Testis (tissue), 3 donors: ENCODE results near the gene GTPBP3. TPM values are rescaled to one million over a fixed set of nuclear protein-coding genes. Genes with fewer than 3 reads are reported as not detected.

Experiments used
- DNase-seq: peaks from one replicate; pipeline ENCODE4 v3.0.0-alpha.2; 2019
- H3K27ac ChIP-seq, 2 donors: fragments of 200-600 bp; sonication (generic); one replicate each; pipeline ENCODE4 v1.5.1; 2019
- H3K27me3 ChIP-seq: fragments of 200-600 bp; sonication (generic); one replicate; pipeline ENCODE4 v1.5.1; 2019
- H3K36me3 ChIP-seq: fragments of 200-600 bp; sonication (generic); one replicate; pipeline ENCODE4 v1.5.1; 2017; ENCODE audit warnings: low read depth; ENCODE audit errors: missing control alignments
- H3K4me1 ChIP-seq: fragments of 200-600 bp; sonication (generic); one replicate; pipeline ENCODE4 v1.5.1; 2019
- H3K4me3 ChIP-seq, 2 donors: fragments of 200-600 bp; sonication (generic); one replicate each; pipeline ENCODE4 v1.5.1; 2017 to 2019
- H3K9me3 ChIP-seq: fragments of 200-600 bp; sonication (generic); one replicate; pipeline ENCODE4 v1.5.1; 2017
- CTCF ChIP-seq, 3 experiments: fragments of 450-650 bp in 2 of 3; fragments of 200-600 bp in 1 of 3; sonication (generic) in 1 of 3; IDR thresholded peaks; one replicate each; pipeline ENCODE4 v1.5.1; 2016 to 2019; ENCODE audit warnings: antibody characterized with exemption in 3 of 3, mild to moderate bottlenecking in 2 of 3, moderate library complexity in 1 of 3
- POLR2A ChIP-seq: fragments of 450-650 bp; IDR thresholded peaks from one replicate; pipeline ENCODE4 v1.6.1; 2017; ENCODE audit warnings: antibody characterized with exemption, mild to moderate bottlenecking, moderate library complexity
- WGBS, 2 donors: methylation state at CpG; one replicate each; pipeline ENCODE4 v1.1.5; 2018; 5-methylcytosine and 5-hydroxymethylcytosine counted together
- intact Hi-C: fragments of 100-400 bp; cut with DNase I; formaldehyde crosslinking; loops from one replicate; pipeline ENCODE4 v1.15.1; 2023; ENCODE audit warnings: low total_unique reads
- polyA plus RNA-seq: library from polyadenylated mRNA; stranded (reverse); fragments of 350-450 nt; fragmentation: Illumina TruSeq; extraction: RNeasy Lipid Tissue Mini Kit (QIAGEN cat#74804); gene quantifications from one replicate; pipeline ENCODE4 v1.2.3, GENCODE V29; 2014; ENCODE audit warnings: low read depth, low replicate concordance; ENCODE audit not compliant: insufficient read depth
- total RNA-seq, 2 donors: library from RNA; depleted of rRNA; stranded (reverse); fragments of >200 nt; gene quantifications; one replicate each; pipeline ENCODE4 v1.2.3, GENCODE V29; 2016

The GTPBP3 gene
- total and polyA plus RNA-seq, 3 donors from 2014 or later = 9.7 to 22.9 (median 21.6) TPM

GRCh38 chr19:17302391-17303166, 34.8 kb upstream of the GTPBP3 start:
- TF ChIP-seq POLR2A (no peak), CTCF (IDR thresholded peaks at IDR 0.05) (no peak)
- intact Hi-C loops = no loop called here
- DNase-seq = no peak
- peaks cover 36% of the 10 kb centered on the region for H3K4me1 ChIP-seq
- peak overlapping the region; percentile 55 to 76 for H3K27ac ChIP-seq
- 6% methylated on average over 28 of the region's 29 CpGs; no CpG with 5 or more reads in 1 of the 2 donors for WGBS, 2 donors
- H3K9me3 ChIP-seq = no peaks in the 10 kb centered on the region
- H3K4me3 ChIP-seq = peak overlapping the region; percentile 69 to 83
- H3K27me3 ChIP-seq = no peaks in the 10 kb centered on the region
- H3K36me3 ChIP-seq = no peaks in the 10 kb centered on the region

- H3K4me3 ChIP-seq = peak within 1 kb of the TSS; percentile 69 to 83
- DNase-seq = peak; percentile 97
- H3K27ac ChIP-seq = peak within 1 kb of the TSS; percentile 55 to 76
- 2 to 5% methylated on average over 20 to 41 of the region's 52 CpGs for WGBS, 2 donors
- intact Hi-C loops = no loop called here
- no peaks in the 10 kb centered on the region for H3K27me3 ChIP-seq
- no peaks in the 10 kb centered on the region for H3K36me3 ChIP-seq
- H3K9me3 ChIP-seq = no peaks in the 10 kb centered on the region
- peaks cover 36% of the 10 kb centered on the region for H3K4me1 ChIP-seq
- no peak for TF ChIP-seq POLR2A
- peak; percentile 71 to 78 (median 75) for TF ChIP-seq CTCF (IDR thresholded peaks at IDR 0.05)
Observed at GRCh38 chr19:17303167-17303939, 34.0 kb upstream of the GTPBP3 start, which contains the start of gene ABHD8. Gene ABHD8, minus strand, starts transcription at chr19:17303425. Its CDS starts 1,809 bp downstream, at chr19:17301616.

GRCh38 chr19:17303940-17304267, 33.4 kb upstream of the GTPBP3 start:
- Histone ChIP-seq H3K9me3 (no peaks in the 10 kb centered on the region), H3K27ac (no peak overlapping the region), H3K4me3 (no peak overlapping the region), H3K27me3 (no peaks in the 10 kb centered on the region), H3K4me1 (peaks cover 36% of the 10 kb centered on the region), H3K36me3 (no peaks in the 10 kb centered on the region)
- 42 to 50% methylated on average over 12 of the region's 12 CpGs for WGBS, 2 donors
- no peak for DNase-seq
- TF ChIP-seq POLR2A (no peak), CTCF (IDR thresholded peaks at IDR 0.05) (no peak)
- intact Hi-C loops = no loop called here

- Histone ChIP-seq H3K9me3 (no peaks in the 10 kb centered on the region), H3K4me1 (peaks cover 36% of the 10 kb centered on the region), H3K27me3 (no peaks in the 10 kb centered on the region), H3K4me3 (no peak overlapping the region), H3K27ac (peak overlapping the region in 1 of 2 donors; percentile 84), H3K36me3 (no peaks in the 10 kb centered on the region)
- WGBS, 2 donors = 39 to 45% methylated on average over 12 of the region's 12 CpGs
- DNase-seq = no peak
- TF ChIP-seq POLR2A = no peak
- no peak for TF ChIP-seq CTCF (IDR thresholded peaks at IDR 0.05)
- intact Hi-C loops = no loop called here
Observed at GRCh38 chr19:17304386-17305215, 32.8 kb upstream of the GTPBP3 start.
